Stomach (tissue), 9 donors: Measurements from ENCODE around the gene GRIFIN. TPM values are rescaled to one million over a fixed set of nuclear protein-coding genes. Genes with fewer than 3 reads are reported as not detected.
A peak's percentile ranks its signal among the peaks of the same experiment; 100 is the strongest.

ENCODE experiments used
- DNase-seq, 2 donors: peaks; one replicate each; pipeline versions ENCODE4 v3.0.0 to v3.0.0-alpha.2; 2013 to 2019
- H3K27ac ChIP-seq, 5 donors: fragments of 200-600 bp in 4 of 5; sonication (generic) in 4 of 5; one replicate each; pipeline ENCODE4 v1.5.1; 2013 to 2019; ENCODE audit warnings: mild to moderate bottlenecking in 1 of 5, moderate library complexity in 1 of 5
- H3K27me3 ChIP-seq, 3 donors: fragments of 200-600 bp; sonication (generic); one replicate each; pipeline ENCODE4 v1.5.1; 2017 to 2019; ENCODE audit warnings: mixed run types in 1 of 3
- H3K36me3 ChIP-seq, 4 donors: fragments of 200-600 bp; sonication (generic); 1 replicate in 3 of 4; 2 replicates in 1 of 4; pipeline ENCODE4 v1.5.1; 2016 to 2019
- H3K4me1 ChIP-seq, 4 donors: fragments of 200-600 bp; sonication (generic); one replicate each; pipeline ENCODE4 v1.5.1; 2016 to 2019
- H3K4me3 ChIP-seq, 4 donors: fragments of 200-600 bp; sonication (generic) in 3 of 4; one replicate each; pipeline ENCODE4 v1.5.1; 2016 to 2019; ENCODE audit warnings: mild to moderate bottlenecking in 1 of 4
- H3K9me3 ChIP-seq, 4 donors: fragments of 200-600 bp; sonication (generic); one replicate each; pipeline ENCODE4 v1.5.1; 2016 to 2019
- CTCF ChIP-seq, 7 experiments: fragments of 450-650 bp in 4 of 7; fragments of 200-600 bp in 3 of 7; sonication (generic) in 3 of 7; IDR thresholded peaks; one replicate each; pipeline ENCODE4 v1.5.1; 2016 to 2019; ENCODE audit warnings: antibody characterized with exemption in 7 of 7, control low read depth in 2 of 7, mild to moderate bottlenecking in 1 of 7
- EP300 ChIP-seq: sonication (generic); formaldehyde crosslinking; IDR thresholded peaks from one replicate; pipeline ENCODE4 v1.6.1; 2017; ENCODE audit warnings: antibody characterized with exemption
- POLR2A ChIP-seq, 4 donors: fragments of 450-650 bp; IDR thresholded peaks; one replicate each; pipeline ENCODE4 v1.6.1; 2016; ENCODE audit warnings: antibody characterized with exemption in 4 of 4, control low read depth in 2 of 4, mild to moderate bottlenecking in 1 of 4, moderate library complexity in 1 of 4
- POLR2AphosphoS5 ChIP-seq, 3 donors: sonication (generic); formaldehyde crosslinking; IDR thresholded peaks; one replicate each; pipeline ENCODE4 v1.6.1; 2016; ENCODE audit warnings: antibody characterized with exemption in 3 of 3
- WGBS, 5 donors: extraction: QIAGEN DNeasy Blood & Tissue Kit in 3 of 5; methylation state at CpG; one replicate each; pipeline versions ENCODE4 v1.1.5 to v1.1.7; 2013 to 2018; 5-methylcytosine and 5-hydroxymethylcytosine counted together
- intact Hi-C: fragments of 100-400 bp; cut with DNase I; formaldehyde crosslinking; loops from one replicate; pipeline ENCODE4 v1.15.1; 2023; ENCODE audit warnings: low total_unique reads
- polyA plus RNA-seq, 3 donors: library from polyadenylated mRNA; stranded (reverse); fragments of 200-250 nt; gene quantifications; one replicate each; pipeline ENCODE4 v1.2.3, GENCODE V29; 2013
- total RNA-seq, 5 donors: library from RNA; depleted of rRNA; stranded (reverse); fragments of >200 nt; gene quantifications; one replicate each; pipeline versions ENCODE4 v1.1.0 to v1.2.3, GENCODE V29; 2014 to 2016
- donor health status: healthy with polysubstance abuse.
- donor health status: Bipolar disorder and iron deficiency.
- donor health status: healthy.

The GRIFIN gene
- total and polyA plus RNA-seq, 8 donors = not detected

GRCh38 chr7:2432910-2433712 is 43.1 kb downstream of the GRIFIN start:
- no peak overlapping the region for H3K27ac ChIP-seq
- peaks cover 0 to 11% (median 0%) of the 10 kb centered on the region in 4 donors for H3K9me3 ChIP-seq
- TF ChIP-seq POLR2AphosphoS5 (IDR thresholded peaks at IDR 0.05) (no peak), EP300 (no peak), CTCF (IDR thresholded peaks at IDR 0.05) (no peak), POLR2A (IDR thresholded peaks at IDR 0.05) (no peak)
- H3K4me3 ChIP-seq = no peak overlapping the region
- H3K27me3 ChIP-seq = no peaks in the 10 kb centered on the region
- intact Hi-C loops = no loop called here
- no peak for DNase-seq
- peaks cover 0 to 13% (median 8%) of the 10 kb centered on the region in 4 donors for H3K4me1 ChIP-seq
- WGBS, 5 donors = 96 to 98% (median 98%) methylated on average over 77 to 85 of the region's 85 CpGs
- H3K36me3 ChIP-seq = peaks cover 30 to 59% (median 56%) of the 10 kb centered on the region in 4 donors

- peaks cover 0 to 11% (median 0%) of the 10 kb centered on the region in 4 donors for H3K9me3 ChIP-seq
- intact Hi-C loops = no loop called here
- no peaks in the 10 kb centered on the region for H3K27me3 ChIP-seq
- H3K27ac ChIP-seq = no peak overlapping the region
- no peak for DNase-seq
- TF ChIP-seq EP300 = no peak
- TF ChIP-seq POLR2AphosphoS5 (IDR thresholded peaks at IDR 0.05) = no peak
- TF ChIP-seq CTCF (IDR thresholded peaks at IDR 0.05) = peak in 4 of 7 experiments; percentile 14 to 52 (median 29)
- TF ChIP-seq POLR2A (IDR thresholded peaks at IDR 0.05) = no peak
- no peak overlapping the region for H3K4me3 ChIP-seq
- H3K4me1 ChIP-seq = peaks cover 0 to 5% (median 0%) of the 10 kb centered on the region in 4 donors
- WGBS, 5 donors = 69 to 82% (median 75%) methylated on average over 3 of the region's 3 CpGs
- peaks cover 29 to 46% (median 42%) of the 10 kb centered on the region in 4 donors for H3K36me3 ChIP-seq
Observed at GRCh38 chr7:2431260-2431867, 44.8 kb downstream of the GRIFIN start.

GRCh38 chr7:2425749-2426148 is 50.4 kb downstream of the GRIFIN start:
- H3K4me3 ChIP-seq = no peak overlapping the region
- H3K4me1 ChIP-seq = no peaks in the 10 kb centered on the region
- H3K27me3 ChIP-seq = no peaks in the 10 kb centered on the region
- peaks cover 0 to 17% (median 5%) of the 10 kb centered on the region in 4 donors for H3K36me3 ChIP-seq
- H3K9me3 ChIP-seq = peaks cover 0 to 6% (median 0%) of the 10 kb centered on the region in 4 donors
- no peak for DNase-seq
- H3K27ac ChIP-seq = no peak overlapping the region
- no peak for TF ChIP-seq EP300
- TF ChIP-seq CTCF (IDR thresholded peaks at IDR 0.05) = no peak
- TF ChIP-seq POLR2AphosphoS5 (IDR thresholded peaks at IDR 0.05) = no peak
- TF ChIP-seq POLR2A (IDR thresholded peaks at IDR 0.05) = no peak
- WGBS, 5 donors = 84 to 90% (median 86%) methylated on average over 10 of the region's 10 CpGs
- intact Hi-C loops = no loop called here

Other genes with a start within 250 kb of the GRIFIN start
- gene MAD1L1, start 243.5 kb downstream of the GRIFIN start, total RNA-seq = 100 to 1,000 TPM in 1 of 5 donors, 10 to 100 TPM in 4; 12.8 to 469 (median 25.0) TPM
- 10 to 100 TPM; 25.8 to 36.0 (median 28.7) TPM for gene MAD1L1, start 243.5 kb downstream of the GRIFIN start, polyA plus RNA-seq
- 10 to 100 TPM in 4 of 5 donors, 1 to 10 TPM in 1; 9.9 to 19.1 (median 17.1) TPM for gene MRM2, start 234.2 kb downstream of the GRIFIN start, total RNA-seq
- 10 to 100 TPM; 17.4 to 22.3 (median 18.7) TPM for gene MRM2, start 234.2 kb downstream of the GRIFIN start, polyA plus RNA-seq
- gene NUDT1, start 234.2 kb downstream of the GRIFIN start, total RNA-seq = 1 to 10 TPM in 3 of 5 donors, not detected in 2; 4.6 to 8.1 (median 6.2) TPM
- 10 to 100 TPM; 15.9 to 37.1 (median 28.6) TPM for gene NUDT1, start 234.2 kb downstream of the GRIFIN start, polyA plus RNA-seq
- 10 to 100 TPM in 3 of 5 donors, 1 to 10 TPM in 2; 7.7 to 72.9 (median 11.6) TPM for gene SNX8, start 162.0 kb downstream of the GRIFIN start, total RNA-seq
- gene SNX8, start 162.0 kb downstream of the GRIFIN start, polyA plus RNA-seq = 10 to 100 TPM; 11.7 to 13.4 (median 12.4) TPM
- 100 to 1,000 TPM; 115 to 373 (median 150) TPM for gene EIF3B, start 121.6 kb downstream of the GRIFIN start, total RNA-seq
- 10 to 100 TPM; 64.8 to 90.1 (median 88.3) TPM for gene EIF3B, start 121.6 kb downstream of the GRIFIN start, polyA plus RNA-seq
- gene CHST12, start 72.8 kb downstream of the GRIFIN start, total RNA-seq = 10 to 100 TPM in 2 of 5 donors, 1 to 10 TPM in 3; 1.7 to 23.0 (median 8.5) TPM
- gene CHST12, start 72.8 kb downstream of the GRIFIN start, polyA plus RNA-seq = 1 to 10 TPM; 1.8 to 6.6 (median 6.0) TPM
- gene LFNG, start 43.4 kb upstream of the GRIFIN start, total RNA-seq = 100 to 1,000 TPM in 1 of 5 donors, 10 to 100 TPM in 3, 1 to 10 TPM in 1; 8.0 to 103 (median 36.2) TPM
- gene LFNG, start 43.4 kb upstream of the GRIFIN start, polyA plus RNA-seq = 10 to 100 TPM; 11.8 to 15.4 (median 14.1) TPM
- gene BRAT1, start 79.1 kb upstream of the GRIFIN start, total RNA-seq = 100 to 1,000 TPM in 1 of 5 donors, 10 to 100 TPM in 4; 16.3 to 119 (median 35.7) TPM
- 10 to 100 TPM; 23.5 to 25.2 (median 23.5) TPM for gene BRAT1, start 79.1 kb upstream of the GRIFIN start, polyA plus RNA-seq
- gene IQCE, start 82.6 kb upstream of the GRIFIN start, total RNA-seq = 100 to 1,000 TPM in 1 of 5 donors, 10 to 100 TPM in 3, 1 to 10 TPM in 1; 1.8 to 248 (median 49.1) TPM
- 10 to 100 TPM in 1 of 3 donors, 1 to 10 TPM in 2; 3.0 to 10.5 (median 7.5) TPM for gene IQCE, start 82.6 kb upstream of the GRIFIN start, polyA plus RNA-seq
- gene TTYH3, start 155.6 kb upstream of the GRIFIN start, total RNA-seq = 10 to 100 TPM; 16.2 to 79.1 (median 20.5) TPM
- gene TTYH3, start 155.6 kb upstream of the GRIFIN start, polyA plus RNA-seq = 10 to 100 TPM in 1 of 3 donors, 1 to 10 TPM in 2; 4.1 to 10.8 (median 4.3) TPM
- gene AMZ1, start 211.8 kb upstream of the GRIFIN start, total RNA-seq = 1 to 10 TPM in 1 of 5 donors, under 1 TPM in 2, not detected in 2; under 0.01 to 1.4 (median 0.45) TPM
- gene AMZ1, start 211.8 kb upstream of the GRIFIN start, polyA plus RNA-seq = not detected